HEK293T (cell line): Measurements from ENCODE around the gene IGF1R.

Experiments used
- CTCF ChIA-PET: fragments of 350-600 bp; formaldehyde crosslinking; extraction: SDS; loops from one replicate; lab custom pipeline; 2021; ENCODE audit warnings: antibody characterized with exemption, inconsistent platforms; lab: Yijun Ruan, JAX
- POLR2A ChIA-PET: fragments of 350-600 bp; formaldehyde crosslinking; extraction: SDS; loops from one replicate; lab custom pipeline; 2020; ENCODE audit warnings: antibody characterized with exemption, inconsistent platforms; lab: Yijun Ruan, JAX
- DNase-seq: peaks from one replicate; pipeline ENCODE4 v3.0.0; 2012; ENCODE audit warnings: mixed read lengths; ENCODE audit errors: extremely low spot score
- ARNT ChIP-seq: fragments of 450-650 bp; IDR thresholded peaks from 2 replicates; pipeline ENCODE4 v1.6.1; 2017; ENCODE audit warnings: mild to moderate bottlenecking
- BHLHE40 ChIP-seq: fragments of 450-650 bp; IDR thresholded peaks from 2 replicates; pipeline ENCODE4 v1.6.1; 2016; ENCODE audit warnings: mild to moderate bottlenecking, moderate library complexity, borderline replicate concordance
- CTBP1 ChIP-seq: fragments of 450-650 bp; IDR thresholded peaks from 2 replicates; pipeline ENCODE4 v1.6.1; 2016; ENCODE audit warnings: borderline replicate concordance
- ELF4 ChIP-seq: fragments of 450-650 bp; IDR thresholded peaks from 2 replicates; pipeline ENCODE4 v1.6.1; 2017; ENCODE audit warnings: antibody characterized with exemption
- FOXA1 ChIP-seq: fragments of 450-650 bp; IDR thresholded peaks from 2 replicates; pipeline ENCODE4 v1.6.1; 2016; ENCODE audit warnings: mild to moderate bottlenecking
- FOXK2 ChIP-seq: fragments of 450-650 bp; IDR thresholded peaks from 2 replicates; pipeline ENCODE4 v1.6.1; 2016; ENCODE audit warnings: mild to moderate bottlenecking
- FOXM1 ChIP-seq: fragments of 450-650 bp; IDR thresholded peaks from 2 replicates; pipeline ENCODE4 v1.6.1; 2017; ENCODE audit warnings: mild to moderate bottlenecking, borderline replicate concordance
- HDGF ChIP-seq: fragments of 450-650 bp; IDR thresholded peaks from 2 replicates; pipeline ENCODE4 v1.6.1; 2017; ENCODE audit warnings: antibody characterized with exemption, borderline replicate concordance
- L3MBTL2 ChIP-seq: fragments of 450-650 bp; conservative IDR thresholded peaks from 2 replicates; pipeline ENCODE4 v1.6.1; 2016; ENCODE audit warnings: mild to moderate bottlenecking
- LEF1 ChIP-seq: fragments of 450-650 bp; IDR thresholded peaks from 2 replicates; pipeline ENCODE4 v1.6.1; 2017; ENCODE audit warnings: mild to moderate bottlenecking, borderline replicate concordance
- NFRKB ChIP-seq: fragments of 450-650 bp; IDR thresholded peaks from 2 replicates; pipeline ENCODE4 v1.6.1; 2016; ENCODE audit warnings: mild to moderate bottlenecking, moderate library complexity
- PKNOX1 ChIP-seq: fragments of 450-650 bp; IDR thresholded peaks from 2 replicates; pipeline ENCODE4 v1.6.1; 2016
- SP1 ChIP-seq: fragments of 450-650 bp; IDR thresholded peaks from 2 replicates; pipeline ENCODE4 v1.6.1; 2017
- SUZ12 ChIP-seq: fragments of 450-650 bp; IDR thresholded peaks from 2 replicates; pipeline ENCODE4 v1.6.1; 2016; ENCODE audit warnings: mild to moderate bottlenecking
- TARDBP ChIP-seq: fragments of 450-650 bp; IDR thresholded peaks from 2 replicates; pipeline ENCODE4 v1.6.1; 2016
- ZNF384 ChIP-seq: fragments of 450-650 bp; IDR thresholded peaks from 2 replicates; pipeline ENCODE4 v1.6.1; 2016

Gene IGF1R

DNA sequence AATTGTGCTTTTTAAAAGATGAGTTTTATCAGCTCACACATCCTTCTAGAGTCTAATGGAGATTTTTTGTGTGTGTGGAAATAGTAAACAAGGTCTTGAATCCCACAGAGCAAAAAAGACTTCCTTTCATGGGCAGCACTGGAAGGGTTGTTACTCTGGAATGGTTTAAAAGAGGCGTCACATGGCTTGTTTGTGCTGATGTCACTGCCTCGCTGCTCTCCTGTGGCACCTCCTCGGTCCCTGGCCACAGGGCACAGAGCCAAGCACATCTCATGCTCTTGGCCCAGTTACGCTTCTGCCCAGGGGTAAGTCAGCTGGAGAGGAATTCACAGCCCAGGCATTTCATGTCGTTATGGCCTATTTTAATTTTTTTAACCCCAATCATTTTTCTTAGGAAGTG lies 306.1 kb downstream of the IGF1R start:
- TF ChIP-seq BHLHE40 = no peak
- no peak for TF ChIP-seq SP1
- TF ChIP-seq ZNF384 = no peak
- TF ChIP-seq HDGF = no peak
- no peak for TF ChIP-seq FOXM1
- no peak for TF ChIP-seq FOXA1
- TF ChIP-seq TARDBP = no peak
- no peak for TF ChIP-seq CTBP1
- no peak for TF ChIP-seq LEF1
- no peak for TF ChIP-seq NFRKB
- no peak for TF ChIP-seq L3MBTL2
- no peak for TF ChIP-seq ARNT
- TF ChIP-seq ELF4 = no peak
- TF ChIP-seq FOXK2 = no peak
- TF ChIP-seq SUZ12 = no peak
- TF ChIP-seq PKNOX1 = no peak
- no peak for DNase-seq
- POLR2A ChIA-PET = interaction anchor here (0.6 kb wide), 1 partner anchor 11 kb away, joined by 3 read pairs; no protein-coding TSS in a partner anchor
- CTCF ChIA-PET = no interaction called here

- no peak for DNase-seq
- POLR2A ChIA-PET = no interaction called here
- CTCF ChIA-PET = interaction anchor here (0.6 kb wide), 1 partner anchor 62 kb away, joined by 4 read pairs; no protein-coding TSS in a partner anchor
- TF ChIP-seq L3MBTL2 (no peak), ARNT (no peak), BHLHE40 (no peak), SP1 (no peak), HDGF (no peak), SUZ12 (no peak), FOXK2 (no peak), FOXA1 (no peak), NFRKB (no peak), LEF1 (no peak), PKNOX1 (no peak), CTBP1 (no peak), ELF4 (no peak), FOXM1 (no peak), ZNF384 (no peak), TARDBP (no peak)
Measured at GRCh38 chr15:98955331-98955730, 307.0 kb downstream of the IGF1R start.

GRCh38 chr15:98955961-98956723 lies 307.8 kb downstream of the IGF1R start:
- TF ChIP-seq L3MBTL2 (no peak), FOXA1 (no peak), BHLHE40 (no peak), SP1 (no peak), NFRKB (no peak), ARNT (no peak), HDGF (no peak), LEF1 (no peak), FOXM1 (no peak), SUZ12 (no peak), CTBP1 (no peak), TARDBP (no peak), ELF4 (no peak), ZNF384 (no peak), PKNOX1 (no peak), FOXK2 (no peak)
- ChIA-PET POLR2A (no interaction called here), CTCF (interaction anchor here (0.6 kb wide), 1 partner anchor 63 kb away, joined by 4 read pairs; no protein-coding TSS in a partner anchor)
- DNase-seq = no peak

- no peak for TF ChIP-seq BHLHE40
- no peak for TF ChIP-seq TARDBP
- no peak for TF ChIP-seq NFRKB
- DNase-seq = no peak
- CTCF ChIA-PET = no interaction called here
- POLR2A ChIA-PET = no interaction called here
Measured at GRCh38 chr15:98956796-98957553, 308.6 kb downstream of the IGF1R start.

- POLR2A ChIA-PET = no interaction called here
- TF ChIP-seq CTBP1 (no peak), BHLHE40 (no peak)
- CTCF ChIA-PET = no interaction called here
- no peak for DNase-seq
Measured at GRCh38 chr15:98957655-98958054, 309.3 kb downstream of the IGF1R start.

GRCh38 chr15:98958076-98958475 lies 309.7 kb downstream of the IGF1R start:
- TF ChIP-seq TARDBP (no peak), FOXK2 (no peak), HDGF (no peak), ARNT (no peak), NFRKB (no peak), L3MBTL2 (no peak), ELF4 (no peak), BHLHE40 (no peak), FOXM1 (no peak), SP1 (no peak), SUZ12 (no peak), FOXA1 (no peak), ZNF384 (no peak), CTBP1 (no peak), PKNOX1 (no peak), LEF1 (no peak)
- DNase-seq = no peak
- ChIA-PET CTCF (no interaction called here), POLR2A (no interaction called here)
